Measurements from ENCODE around the gene GHRH. TPM values are rescaled to one million over a fixed set of nuclear protein-coding genes. Genes with fewer than 3 reads are reported as not detected.

GHRH gene
- total RNA-seq, 1 experiment from 2014 or later: not detected

DNA sequence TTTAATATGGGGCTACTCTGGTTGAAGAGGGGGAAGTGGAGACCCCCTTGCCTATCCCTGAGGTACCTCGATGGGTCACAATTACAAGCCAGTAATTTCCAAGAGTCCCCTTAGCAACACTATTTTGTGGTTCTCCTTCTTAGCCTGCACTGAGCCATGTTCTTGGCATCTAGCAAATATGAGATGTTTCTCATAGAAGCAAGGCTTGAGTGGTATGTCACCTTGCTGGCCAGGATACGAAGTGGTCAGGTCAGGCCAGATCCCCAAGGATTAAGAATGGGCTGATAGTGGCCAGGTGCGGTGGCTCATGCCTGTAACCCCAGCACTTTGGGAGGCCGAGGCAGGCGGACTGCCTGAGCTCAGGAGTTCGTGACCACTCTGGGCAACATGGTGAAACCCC is 2.1 kb upstream of the GHRH start:
- DNase-seq (ENCODE audit: low read depth): no peak

- DNase-seq (ENCODE audit: low read depth): no peak
These were observed 891 bp upstream of the GHRH start for GRCh38 chr20:37262505-37262904.

- no peak for DNase-seq (ENCODE audit: low read depth)
These were observed 691 bp downstream of the GHRH start for GRCh38 chr20:37260923-37261322.

- DNase-seq (ENCODE audit: low read depth): no peak
These were observed 1.7 kb downstream of the GHRH start for GRCh38 chr20:37259865-37260264.

DNA sequence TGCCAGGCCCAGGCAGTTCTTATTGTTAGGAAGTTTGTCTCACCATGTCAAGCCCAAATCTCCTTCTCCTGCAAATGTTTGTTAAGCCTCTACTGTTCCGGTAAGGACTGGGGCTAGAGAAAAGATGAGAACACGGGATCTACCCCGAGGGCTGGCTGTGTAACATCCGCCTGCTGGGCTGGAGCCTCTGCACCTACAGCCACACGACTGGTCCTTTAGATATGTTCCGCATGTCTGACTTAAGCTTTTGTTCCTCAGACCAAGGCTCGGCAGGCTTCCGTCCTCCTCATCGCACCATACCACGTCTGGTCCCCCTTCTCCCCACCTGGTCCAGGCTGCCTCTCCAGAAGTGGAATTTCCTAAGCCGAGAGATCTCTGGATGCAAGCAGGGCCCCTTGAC is 2.6 kb downstream of the GHRH start:
- no peak for DNase-seq (ENCODE audit: low read depth)

DNA sequence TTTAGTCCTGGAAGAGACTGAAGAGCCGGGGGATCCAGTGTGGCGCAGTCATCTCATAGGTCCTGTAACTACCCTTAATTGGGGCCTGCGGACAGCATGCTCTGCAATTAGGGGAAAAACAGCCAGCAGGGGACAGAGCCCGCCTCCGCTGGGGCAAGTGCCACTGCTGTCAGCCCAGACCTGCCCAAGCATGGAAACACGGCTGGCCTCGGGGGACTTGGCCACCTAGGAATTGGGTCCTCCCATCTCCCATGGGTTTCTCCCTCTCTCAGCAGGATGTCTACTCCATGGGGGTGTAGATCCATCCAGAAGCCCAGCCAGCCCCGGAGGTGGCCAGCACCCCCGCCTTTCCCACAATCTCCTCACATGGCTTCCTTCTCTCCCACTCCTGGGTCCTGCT is 3.6 kb downstream of the GHRH start:
- DNase-seq (ENCODE audit: low read depth): no peak

DNA sequence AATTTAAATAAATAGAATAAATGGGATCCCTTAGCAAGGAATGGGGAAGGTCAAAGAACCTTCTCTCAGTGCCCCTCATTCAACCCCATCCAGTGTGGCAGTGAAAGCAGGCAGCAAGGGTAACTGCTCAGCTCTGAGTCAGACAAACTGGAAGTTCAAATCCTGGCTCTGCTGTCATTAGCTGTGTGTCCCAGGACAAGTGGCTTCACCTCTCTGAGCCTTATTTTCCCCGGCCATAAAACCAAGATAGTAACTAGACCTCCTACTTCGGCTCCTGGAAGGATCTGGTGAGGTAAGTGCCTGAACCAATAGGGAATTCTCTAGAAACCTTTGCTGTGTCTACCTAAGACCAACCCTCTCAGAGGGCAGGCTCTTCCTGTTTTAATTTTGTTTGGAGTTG is 4.1 kb downstream of the GHRH start:
- DNase-seq (ENCODE audit: low read depth): no peak

DNA sequence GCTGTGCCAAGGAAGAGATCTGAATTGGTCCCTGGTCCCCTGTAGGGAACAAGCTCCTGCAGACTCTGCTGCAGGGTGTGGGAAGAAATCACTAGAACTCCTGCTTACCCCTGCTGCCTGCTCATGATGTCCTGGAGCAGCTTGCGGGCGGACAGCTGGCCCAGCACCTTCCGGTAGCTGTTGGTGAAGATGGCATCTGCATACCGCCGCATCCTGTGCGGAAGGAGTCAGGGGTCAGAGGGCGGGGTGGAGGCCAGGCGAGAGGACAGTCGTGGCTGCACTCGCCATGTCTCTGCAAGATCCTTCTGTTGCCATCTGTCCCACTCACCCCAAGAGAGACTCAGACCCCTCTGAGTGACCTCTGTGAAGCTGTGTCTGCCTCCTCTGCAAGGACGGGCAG is 5.3 kb downstream of the GHRH start:
- peak; percentile 23 for DNase-seq (ENCODE audit: low read depth)

DNA sequence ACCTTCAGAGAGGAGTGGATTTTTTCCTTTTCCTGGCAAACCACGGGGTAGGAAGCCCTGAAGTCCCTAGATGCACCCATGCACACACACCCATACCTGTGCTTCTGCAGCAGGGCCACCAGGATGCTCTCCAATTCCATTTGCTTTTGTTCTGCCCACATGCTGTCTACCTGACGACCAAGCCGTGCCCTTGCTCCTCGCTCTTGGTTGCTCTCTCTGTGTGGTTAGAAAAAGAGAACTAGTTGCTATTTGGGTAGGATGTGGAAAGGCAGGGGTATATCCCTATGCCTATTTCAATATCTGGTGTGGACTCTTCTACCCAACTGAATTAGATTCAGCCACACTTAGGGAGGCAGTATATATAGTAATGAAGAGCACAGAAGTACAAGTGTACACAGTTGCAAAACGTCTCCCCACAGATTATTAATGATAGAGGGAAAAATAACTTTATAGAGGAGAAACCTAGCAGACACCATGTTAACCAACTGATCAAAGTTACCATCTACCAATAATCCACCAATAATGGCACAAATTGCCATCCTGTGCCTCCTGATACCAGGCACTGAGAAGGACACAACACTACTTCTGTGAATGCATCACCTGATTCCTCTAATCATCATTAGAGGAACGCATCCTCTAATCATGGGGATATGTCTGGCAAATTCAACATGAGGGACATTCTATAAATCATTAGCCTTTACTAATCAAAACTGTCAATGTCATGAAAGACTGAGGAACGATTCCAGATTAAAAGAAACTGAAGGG is 7.3 kb downstream of the GHRH start:
- DNase-seq (ENCODE audit: low read depth): no peak

- no peak for DNase-seq (ENCODE audit: low read depth)
These were observed 8.5 kb downstream of the GHRH start for GRCh38 chr20:37253087-37253486.

DNA sequence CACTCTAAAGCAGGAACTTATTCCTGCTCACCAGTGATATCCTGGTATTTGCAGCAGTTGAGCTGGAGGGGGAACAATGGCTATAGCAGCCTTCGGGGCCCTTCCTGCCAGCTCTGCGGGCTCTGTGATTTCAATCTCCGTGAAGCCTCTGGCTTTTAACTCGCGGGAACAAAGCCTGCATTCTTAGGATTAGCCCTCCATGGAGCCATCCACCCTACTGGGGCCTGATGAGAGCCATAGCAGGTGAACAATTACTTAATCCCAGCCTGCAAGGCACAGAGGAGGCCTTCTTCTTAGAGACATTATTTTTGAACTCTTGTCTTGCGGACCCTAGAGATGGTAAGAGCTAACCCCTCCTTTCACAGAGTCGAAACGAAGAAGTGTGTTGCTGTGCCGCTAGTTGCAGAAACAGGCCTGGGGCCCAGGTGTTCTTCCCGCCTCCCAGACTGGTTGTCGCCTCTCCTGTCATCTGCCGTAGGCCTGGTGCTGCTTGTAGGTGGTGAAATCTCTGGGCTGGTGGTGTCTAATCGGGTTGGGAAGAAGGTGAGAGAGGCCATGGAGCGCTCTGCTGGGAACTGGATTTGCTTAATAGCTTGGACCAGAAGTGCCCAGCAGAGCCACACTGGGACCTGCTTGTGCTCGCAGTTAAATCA is 9.7 kb downstream of the GHRH start:
- DNase-seq (ENCODE audit: low read depth): no peak

- no peak for DNase-seq (ENCODE audit: low read depth)
These were observed 12.3 kb downstream of the GHRH start for GRCh38 chr20:37249304-37249703.

DNA sequence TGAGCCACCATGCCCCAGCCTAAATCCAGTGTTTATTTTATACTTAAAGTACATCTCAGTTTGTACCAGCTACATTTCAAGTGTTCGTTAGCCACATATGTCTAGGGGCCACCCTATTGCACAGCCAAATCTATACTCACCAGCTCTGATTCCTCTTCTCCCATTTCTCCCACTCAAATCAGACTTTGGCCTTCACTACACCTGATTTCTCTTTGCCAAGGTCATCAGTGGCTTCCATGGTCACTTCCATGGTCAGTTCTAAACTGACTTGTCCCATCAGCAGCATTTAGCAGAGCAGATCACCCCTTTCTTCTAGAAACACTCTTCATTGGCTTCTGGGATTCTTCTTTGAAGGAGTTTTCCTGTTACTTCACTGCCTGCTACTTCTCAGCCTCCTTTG is 14.1 kb downstream of the GHRH start:
- no peak for DNase-seq (ENCODE audit: low read depth)

DNA sequence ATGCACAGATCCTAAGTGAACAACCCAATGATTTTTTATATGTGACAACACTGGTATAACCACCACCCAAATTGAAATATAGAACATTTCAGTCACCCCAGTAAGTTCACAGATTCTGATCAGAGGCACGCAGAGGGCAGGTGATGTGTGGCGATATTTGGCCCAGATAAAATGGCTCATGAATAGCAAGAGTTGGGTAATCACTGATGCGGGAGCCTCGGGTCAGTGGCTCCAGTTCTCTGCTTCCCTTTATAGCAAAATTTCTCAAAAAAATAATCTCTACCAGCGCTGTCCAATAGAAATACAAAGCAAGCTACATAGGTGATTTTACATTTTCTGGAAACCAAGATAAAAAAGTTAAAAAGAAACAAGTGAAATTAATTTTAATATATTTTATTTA is 14.9 kb downstream of the GHRH start:
- DNase-seq (ENCODE audit: low read depth): no peak

- no peak for DNase-seq (ENCODE audit: low read depth)
These were observed 16.1 kb downstream of the GHRH start for GRCh38 chr20:37245216-37246150.

GRCh38 chr20:37244572-37244957 is 17.0 kb downstream of the GHRH start:
- DNase-seq (ENCODE audit: low read depth): no peak

DNA sequence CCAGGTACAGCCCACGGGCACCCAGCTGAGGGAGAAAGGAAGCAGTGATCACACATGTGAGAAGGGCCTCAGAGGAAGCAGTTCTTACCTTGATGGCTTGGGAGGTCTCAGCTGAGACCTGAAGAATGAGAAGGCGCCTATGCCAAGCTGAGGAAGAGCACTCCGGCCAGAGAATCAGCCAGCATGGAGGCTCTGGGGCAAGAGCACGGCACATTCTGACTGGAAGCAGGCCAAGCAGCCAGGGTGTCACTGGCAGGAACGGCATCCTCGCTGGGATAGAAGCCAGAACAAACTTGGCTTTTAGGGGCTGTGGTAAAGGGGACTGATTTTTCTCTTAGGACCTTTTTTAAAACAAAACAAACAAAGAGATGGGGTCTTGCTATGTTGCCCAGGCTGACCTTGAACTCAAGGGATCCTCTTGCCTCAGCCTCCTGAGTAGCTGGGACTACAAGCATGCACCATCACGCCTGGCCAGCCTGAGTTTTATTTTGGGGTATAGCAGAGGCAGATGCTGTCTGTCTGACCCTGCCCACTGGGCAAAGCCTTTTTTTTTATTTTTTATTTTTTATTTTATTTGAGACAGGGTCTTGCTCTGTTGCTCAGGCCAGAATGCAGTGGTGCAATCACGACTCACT is 17.6 kb downstream of the GHRH start:
- DNase-seq (ENCODE audit: low read depth): no peak

GRCh38 chr20:37243076-37243936 is 18.3 kb downstream of the GHRH start:
- DNase-seq (ENCODE audit: low read depth): no peak

DNA sequence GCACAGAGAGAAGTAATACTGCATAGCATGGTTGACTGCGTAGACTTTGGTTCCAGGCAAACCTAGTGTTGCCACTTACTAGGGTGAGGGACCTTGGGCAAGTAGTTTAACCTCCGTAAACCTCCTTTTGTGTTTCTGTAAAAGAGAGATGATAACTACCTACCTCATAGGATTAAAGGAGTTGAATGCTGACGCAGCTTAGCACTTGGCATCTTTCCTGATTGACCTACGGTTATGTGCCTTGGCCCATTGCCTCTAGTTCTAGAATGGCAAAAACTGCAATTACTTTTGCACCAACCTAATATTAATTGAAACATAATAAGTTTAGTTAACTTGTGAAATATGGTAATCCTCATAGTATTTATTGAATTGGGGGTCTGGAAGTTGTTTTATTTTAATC is 19.1 kb downstream of the GHRH start:
- DNase-seq (ENCODE audit: low read depth): no peak

DNA sequence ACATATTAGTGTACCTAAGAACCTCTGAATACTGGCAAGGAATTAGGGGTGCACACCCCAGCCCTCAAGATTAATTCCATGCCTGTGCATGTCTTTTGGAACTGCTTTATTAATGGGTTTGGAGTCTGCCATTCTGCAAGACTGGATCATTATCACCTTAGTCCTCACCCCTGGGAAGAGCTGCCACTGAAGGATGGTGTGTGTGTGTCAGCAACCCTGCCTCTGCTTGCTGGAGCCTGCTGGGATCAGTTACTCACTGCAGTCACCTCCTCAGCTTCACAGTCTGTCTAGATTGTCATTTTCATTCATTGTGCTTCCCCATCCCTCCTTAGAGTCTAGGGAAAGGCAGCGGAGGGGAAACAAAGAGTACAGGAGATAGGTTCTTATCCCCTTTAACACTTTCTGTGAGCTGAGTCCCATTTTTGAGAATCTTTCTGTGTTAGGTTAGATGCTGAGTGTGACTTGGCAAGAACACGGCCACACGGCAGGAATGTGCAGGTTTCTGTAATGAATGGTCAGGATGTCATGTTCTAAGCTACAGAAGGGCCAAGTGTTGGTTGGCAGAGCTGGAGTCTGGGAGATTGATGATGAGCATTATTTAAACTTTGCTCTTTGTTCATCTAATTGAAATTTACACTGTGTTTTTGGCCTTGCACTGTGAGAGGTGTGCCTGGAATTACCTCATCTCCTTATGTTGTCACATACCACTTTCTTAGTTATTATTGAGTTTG is 21.1 kb downstream of the GHRH start:
- DNase-seq (ENCODE audit: low read depth): no peak
